ENCODE data around the gene SLPI.

The SLPI gene

DNA sequence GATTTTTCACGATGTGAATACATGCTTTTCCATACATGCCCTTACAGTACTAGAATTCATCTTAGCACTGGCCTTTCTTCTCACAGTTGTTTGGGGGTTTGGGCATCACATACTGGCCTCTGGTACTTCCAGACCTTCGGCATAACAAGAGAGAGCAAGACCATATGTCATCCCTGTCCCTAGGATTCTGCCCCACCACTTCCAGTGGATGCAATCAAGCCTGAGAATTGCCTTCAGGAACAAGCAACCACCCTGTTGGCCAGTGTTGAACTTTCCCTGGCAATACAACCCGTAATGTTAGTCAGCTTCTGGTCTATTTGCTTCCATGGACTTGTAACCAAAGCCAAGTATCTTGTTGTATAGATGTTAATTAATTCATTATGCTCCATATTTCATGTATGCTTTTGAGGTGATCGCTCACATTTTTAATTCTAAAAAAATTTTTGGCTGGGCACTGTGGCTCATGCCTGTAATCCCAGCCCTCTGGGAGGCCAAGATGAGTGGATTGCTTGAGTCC lies 15.4 kb upstream of the SLPI start:
- DNase-seq = no peak

- no peak for DNase-seq
Measured at GRCh38 chr20:45269056-45269455, 14.7 kb upstream of the SLPI start.

GRCh38 chr20:45268531-45268930 lies 14.2 kb upstream of the SLPI start:
- no peak for DNase-seq

GRCh38 chr20:45266977-45267376 lies 12.6 kb upstream of the SLPI start:
- DNase-seq = no peak

- DNase-seq = no peak
Measured at GRCh38 chr20:45263556-45264266, 9.3 kb upstream of the SLPI start.

- DNase-seq = no peak
Measured at GRCh38 chr20:45258664-45259063, 4.3 kb upstream of the SLPI start.

- no peak for DNase-seq
Measured at GRCh38 chr20:45258259-45258658, 3.9 kb upstream of the SLPI start.

DNA sequence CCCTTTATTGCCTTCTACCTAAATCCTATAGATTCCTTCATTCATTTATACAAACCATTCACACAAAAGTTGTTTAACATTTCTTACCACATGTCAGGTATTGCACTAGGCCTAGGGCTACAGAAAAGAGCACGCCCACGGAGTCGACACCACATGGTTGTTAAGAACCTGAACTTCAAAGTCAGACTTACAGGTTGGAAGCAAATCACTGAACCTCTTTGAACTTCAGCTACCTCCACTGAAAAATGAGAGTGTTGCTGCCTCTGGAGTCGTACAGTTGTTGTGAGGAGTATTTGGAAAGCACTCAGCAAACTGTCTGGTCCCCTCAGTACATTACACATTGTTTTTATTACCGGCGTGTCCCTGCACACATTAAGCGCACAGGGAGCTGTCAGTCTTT lies 3.3 kb upstream of the SLPI start:
- no peak for DNase-seq

DNA sequence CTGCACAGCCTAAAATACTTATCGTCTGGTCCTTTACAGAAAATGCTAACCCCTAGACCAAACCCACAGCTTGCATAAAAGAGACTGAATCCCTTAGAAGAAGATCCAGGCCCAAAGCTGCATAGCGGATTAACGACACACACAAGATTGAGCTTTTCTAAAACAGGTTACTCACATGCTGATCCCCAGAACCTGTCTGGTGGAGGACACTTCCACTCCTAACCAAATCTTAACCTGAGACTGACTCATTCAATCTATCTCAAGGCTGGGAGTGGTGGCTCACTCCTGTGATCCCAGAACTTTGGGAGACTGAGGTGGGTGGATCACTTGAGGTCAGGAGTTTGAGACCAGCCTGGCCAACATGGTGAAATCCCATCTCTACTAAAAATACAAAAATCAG lies 2.8 kb upstream of the SLPI start:
- DNase-seq = no peak

DNA sequence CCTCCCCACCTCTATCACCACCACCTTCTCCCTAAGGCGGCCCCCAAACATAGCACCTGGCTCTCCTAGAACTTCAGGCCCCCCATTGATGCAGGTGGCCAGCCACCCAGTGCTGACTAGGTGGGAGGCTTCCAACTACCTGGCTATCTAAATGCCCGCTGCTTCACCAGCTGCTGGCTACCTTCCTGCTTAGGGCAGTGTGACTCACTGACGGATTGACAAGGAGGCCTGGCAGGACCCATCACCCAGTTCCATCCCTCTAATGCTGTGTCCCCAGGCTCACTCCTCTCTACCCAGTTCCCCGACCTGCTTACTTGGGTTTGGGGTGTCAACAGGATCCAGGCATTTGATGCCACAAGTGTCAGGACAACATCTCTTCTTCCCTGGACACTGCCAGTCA lies 1.1 kb downstream of the SLPI start:
- no peak for DNase-seq

DNA sequence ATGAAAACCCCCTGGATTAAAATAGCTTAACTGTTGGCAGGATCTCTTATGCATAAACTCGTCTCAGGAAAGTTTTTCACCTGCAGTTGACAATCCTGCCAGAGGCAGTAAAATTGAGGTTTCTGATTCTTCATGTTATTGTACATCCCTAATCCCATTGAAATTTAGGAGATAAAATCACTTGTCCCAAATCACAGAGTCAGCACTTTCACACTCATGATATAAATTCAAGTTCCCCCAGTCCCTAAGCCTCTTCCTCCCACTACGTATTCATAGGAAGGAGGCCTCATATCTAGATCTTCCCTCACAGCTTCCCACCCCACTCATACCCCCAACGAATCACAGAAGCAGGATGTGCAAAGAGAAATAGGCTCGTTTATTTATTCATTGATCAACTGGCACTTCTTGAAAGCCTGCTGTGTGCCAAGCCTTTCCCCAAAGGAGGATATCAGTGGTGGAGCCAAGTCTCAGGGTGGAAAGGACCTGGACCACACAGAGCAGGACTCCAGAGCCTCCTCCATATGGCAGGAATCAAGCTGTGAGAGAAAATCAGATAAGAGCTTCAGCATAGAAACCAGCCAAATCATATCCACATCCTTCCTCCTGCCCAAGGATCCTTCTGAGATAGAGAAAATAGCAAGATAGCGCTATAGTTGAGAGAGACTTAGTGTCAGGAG lies 2.3 kb downstream of the SLPI start:
- DNase-seq = no peak

DNA sequence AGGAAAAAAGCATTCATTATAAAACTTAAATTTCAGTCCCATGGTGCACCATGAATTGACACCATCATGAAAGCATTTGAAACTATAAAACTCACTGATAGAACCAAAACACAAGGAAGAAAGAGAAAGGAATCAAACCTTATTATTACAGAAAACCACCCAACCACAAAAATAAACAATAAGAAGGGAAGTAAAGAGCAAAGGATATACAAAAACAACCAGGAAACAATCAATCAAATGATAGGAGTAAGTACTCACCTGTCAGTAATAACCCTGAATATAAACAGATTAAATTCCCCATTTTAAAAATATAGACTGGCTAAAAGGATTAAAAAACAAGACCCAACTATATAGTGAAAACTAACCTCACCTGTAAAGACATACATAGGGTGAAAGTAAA lies 5.8 kb downstream of the SLPI start:
- DNase-seq = no peak

DNA sequence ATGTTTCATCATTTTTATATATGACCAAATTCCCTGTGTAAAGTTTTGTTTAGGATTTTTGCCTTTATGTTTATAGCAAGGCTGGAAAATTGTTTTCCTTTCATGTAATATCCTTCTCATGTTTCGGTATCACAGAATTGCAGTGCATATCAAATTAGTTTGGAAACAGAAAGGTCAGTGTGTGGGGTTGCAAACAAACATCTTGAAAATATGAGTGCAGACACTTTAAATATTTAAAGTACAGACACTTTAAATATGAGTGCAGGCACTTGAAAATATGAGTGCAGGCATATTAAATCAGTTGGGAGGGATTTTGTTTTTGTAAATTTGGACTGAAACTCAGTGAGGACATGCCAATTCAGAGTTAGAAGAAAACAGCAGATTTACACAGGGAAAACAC lies 6.5 kb downstream of the SLPI start:
- DNase-seq = no peak

DNA sequence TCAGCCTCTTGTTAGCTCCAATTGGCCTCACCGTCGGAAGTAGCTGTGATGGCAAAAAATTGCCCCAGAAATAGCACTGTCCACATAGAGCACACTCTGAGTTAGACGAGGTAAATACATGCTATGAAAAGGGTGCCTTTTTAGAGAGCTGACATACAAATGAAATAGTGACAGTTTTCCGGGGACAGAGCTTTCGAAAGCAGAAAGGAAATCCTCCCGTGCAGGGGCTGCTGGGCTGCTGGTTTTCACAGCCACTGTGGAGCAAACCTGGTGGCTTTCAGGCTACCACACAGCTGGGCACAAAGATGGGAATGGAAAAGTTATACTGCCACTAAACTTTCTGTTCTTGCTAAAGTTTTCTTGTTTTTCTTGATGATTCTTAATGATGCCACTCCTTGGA lies 8.3 kb downstream of the SLPI start:
- DNase-seq = no peak

GRCh38 chr20:45238139-45238538 lies 16.2 kb downstream of the SLPI start:
- no peak for DNase-seq

DNA sequence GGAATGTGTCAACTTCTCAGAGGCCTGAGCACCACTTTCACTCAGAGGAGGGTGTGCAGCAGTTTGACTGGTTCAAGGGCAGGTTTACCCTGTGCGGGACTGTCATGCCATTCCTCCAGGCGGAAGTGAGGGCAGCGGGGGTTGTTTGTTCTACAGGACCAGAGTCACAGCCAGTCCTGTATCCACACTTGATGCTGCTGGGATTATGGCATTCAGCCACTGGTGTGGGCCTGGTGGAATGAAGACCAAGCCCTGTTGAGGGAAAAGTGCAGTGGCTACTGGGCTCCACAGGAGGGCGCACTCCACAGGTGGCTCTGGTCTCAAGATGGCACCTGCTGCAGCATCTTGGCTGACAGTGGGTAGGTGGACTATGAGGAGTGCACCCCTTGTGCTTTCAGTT lies 18.4 kb downstream of the SLPI start:
- no peak for DNase-seq

DNA sequence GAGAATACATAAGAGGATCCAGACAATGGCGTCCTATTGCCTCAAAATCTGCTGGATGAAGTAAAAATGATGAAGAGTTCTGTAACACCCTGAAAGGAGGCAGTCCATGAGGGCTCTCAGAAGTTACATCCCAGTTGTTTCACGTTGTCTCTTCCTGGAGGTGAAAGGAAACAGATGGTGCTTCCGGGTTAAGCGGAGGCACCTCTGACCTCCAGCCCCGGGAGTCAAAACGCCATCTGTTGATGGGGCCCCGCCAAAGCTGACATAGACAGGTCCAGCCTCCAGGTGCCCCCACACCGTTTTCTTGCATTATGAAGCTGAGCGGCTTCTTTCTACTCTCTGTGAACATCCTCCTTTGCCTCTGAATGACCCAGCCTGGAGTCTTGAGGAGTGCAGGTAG lies 23.7 kb downstream of the SLPI start:
- no peak for DNase-seq

GRCh38 chr20:45229264-45230056 lies 24.9 kb downstream of the SLPI start:
- DNase-seq = peak; percentile 0

GRCh38 chr20:45226287-45226686 lies 28.1 kb downstream of the SLPI start:
- no peak for DNase-seq

- DNase-seq = no peak
Measured at GRCh38 chr20:45223136-45223535, 31.2 kb downstream of the SLPI start.

DNA sequence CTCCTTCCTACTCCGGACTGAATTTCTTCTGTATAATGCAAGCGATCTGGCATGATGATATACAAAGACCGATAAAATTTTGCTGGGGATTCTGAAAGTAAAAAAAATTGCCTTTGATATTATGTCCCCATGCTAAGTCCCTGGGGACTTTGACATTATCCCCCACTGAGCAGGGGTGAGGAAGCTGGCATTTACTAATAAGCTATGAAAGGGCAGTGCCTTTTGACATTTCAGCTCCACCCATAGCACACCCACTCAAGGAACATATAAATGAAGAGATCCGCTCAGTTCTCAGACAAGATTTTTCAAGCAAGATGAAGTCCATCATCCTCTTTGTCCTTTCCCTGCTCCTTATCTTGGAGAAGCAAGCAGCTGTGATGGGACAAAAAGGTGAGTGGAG lies 33.3 kb downstream of the SLPI start, which contains the start of gene SEMG2:
TSS of gene SEMG2 (plus strand) at position 298 of the 400 bp plus-strand sequence. CDS start at position 315, 17 bp downstream.
- no peak for DNase-seq

DNA sequence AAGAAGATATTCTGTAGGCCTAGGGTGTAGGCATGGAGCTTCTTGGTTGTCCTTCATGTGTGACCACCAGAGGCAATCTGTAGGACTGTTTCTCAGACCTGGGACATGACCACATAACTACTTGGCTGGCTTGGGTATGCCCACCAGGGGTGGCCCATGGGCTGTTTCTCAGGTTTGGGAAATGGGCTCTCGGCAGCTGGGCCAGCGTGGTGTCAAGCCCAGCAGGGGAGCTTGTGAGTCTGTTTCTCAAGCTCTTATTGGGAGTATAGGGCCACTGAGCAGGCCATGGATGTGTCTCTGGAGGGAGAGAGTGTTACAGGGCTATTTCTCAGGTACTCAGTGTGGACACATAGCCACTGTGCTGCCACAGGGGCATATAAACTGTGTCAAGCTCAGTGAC lies 35.7 kb downstream of the SLPI start:
- no peak for DNase-seq

GRCh38 chr20:45218124-45218523 lies 36.2 kb downstream of the SLPI start:
- DNase-seq = no peak

DNA sequence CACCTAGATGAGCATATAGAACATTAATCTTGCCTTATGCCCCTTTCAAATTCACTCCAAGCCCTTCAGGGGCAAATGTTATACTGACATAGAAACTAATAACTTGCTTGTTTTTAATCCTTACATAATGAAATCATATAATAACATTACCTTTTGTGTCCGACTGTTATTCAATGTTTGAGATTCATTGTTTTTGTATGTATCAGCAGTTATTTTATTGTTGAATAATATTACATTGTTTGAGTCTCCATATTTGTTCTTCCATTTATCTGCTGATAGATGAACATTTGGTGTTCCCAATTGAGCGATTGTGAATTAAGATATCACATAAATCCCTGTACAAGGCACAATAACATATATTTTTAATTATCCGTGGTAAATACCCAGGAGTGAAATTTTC lies 41.5 kb downstream of the SLPI start:
- no peak for DNase-seq
